Measurements from ENCODE around the gene SETD1B. TPM values are rescaled to one million over a fixed set of nuclear protein-coding genes. Genes with fewer than 3 reads are reported as not detected.

Gene SETD1B
- total and polyA plus RNA-seq, 2 experiments from 2014 or later: 2.5 to 3.8 TPM

- Histone ChIP-seq H3K9me3 (ENCODE audit: low read depth) (no peaks in the 10 kb centered on the region), H2AFZ (no peak overlapping the region), H4K20me1 (ENCODE audit: insufficient read depth, poor library complexity, severe bottlenecking) (no peaks in the 10 kb centered on the region), H3K79me2 (no peaks in the 10 kb centered on the region), H3K4me2 (no peak overlapping the region), H3K36me3 (replicated peaks; ENCODE audit: insufficient read depth, low read depth) (no peaks in the 10 kb centered on the region), H3K4me1 (ENCODE audit: insufficient read depth) (no peaks in the 10 kb centered on the region), H3K27ac (no peak overlapping the region), H3K9me2 (replicated peaks; ENCODE audit: insufficient read depth) (no peaks in the 10 kb centered on the region), H3K27me3 (no peaks in the 10 kb centered on the region), H3K4me3 (no peak overlapping the region)
- TF ChIP-seq CTCF (IDR thresholded peaks at IDR 0.05; ENCODE audit: poor library complexity) (no peak), EZH2 (IDR thresholded peaks at IDR 0.05; ENCODE audit: borderline replicate concordance) (no peak), EZH2phosphoT487 (IDR thresholded peaks at IDR 0.05; ENCODE audit: low read depth, severe bottlenecking, unreplicated experiment) (no peak)
- no peak for DNase-seq (ENCODE audit: low spot score)
- 97% methylated on average over 8 of the region's 8 CpGs for WGBS (ENCODE audit: low lambda C conversion rate, missing lambda C conversion rate)
Measured at GRCh38 chr12:121828306-121828705, 24.5 kb downstream of the SETD1B start.

- Histone ChIP-seq H3K9me3 (ENCODE audit: low read depth) (no peaks in the 10 kb centered on the region), H3K27ac (no peak overlapping the region), H3K4me3 (no peak overlapping the region), H3K9me2 (replicated peaks; ENCODE audit: insufficient read depth) (no peaks in the 10 kb centered on the region), H3K4me1 (ENCODE audit: insufficient read depth) (no peaks in the 10 kb centered on the region), H3K36me3 (replicated peaks; ENCODE audit: insufficient read depth, low read depth) (no peaks in the 10 kb centered on the region), H2AFZ (no peak overlapping the region), H3K4me2 (no peak overlapping the region), H4K20me1 (ENCODE audit: insufficient read depth, poor library complexity, severe bottlenecking) (no peaks in the 10 kb centered on the region), H3K27me3 (no peaks in the 10 kb centered on the region), H3K79me2 (no peaks in the 10 kb centered on the region)
- DNase-seq (ENCODE audit: low spot score): no peak
- WGBS (ENCODE audit: low lambda C conversion rate, missing lambda C conversion rate): 97% methylated on average over 9 of the region's 9 CpGs
- no peak for TF ChIP-seq EZH2phosphoT487 (IDR thresholded peaks at IDR 0.05; ENCODE audit: low read depth, severe bottlenecking, unreplicated experiment)
- no peak for TF ChIP-seq EZH2 (IDR thresholded peaks at IDR 0.05; ENCODE audit: borderline replicate concordance)
- TF ChIP-seq CTCF (IDR thresholded peaks at IDR 0.05; ENCODE audit: poor library complexity): no peak
Measured at GRCh38 chr12:121828826-121829225, 25.0 kb downstream of the SETD1B start.

- Histone ChIP-seq H3K4me1 (ENCODE audit: insufficient read depth) (no peaks in the 10 kb centered on the region), H3K36me3 (replicated peaks; ENCODE audit: insufficient read depth, low read depth) (no peaks in the 10 kb centered on the region), H3K4me3 (no peak overlapping the region), H3K9me3 (ENCODE audit: low read depth) (no peaks in the 10 kb centered on the region), H3K27ac (no peak overlapping the region), H3K9me2 (replicated peaks; ENCODE audit: insufficient read depth) (no peaks in the 10 kb centered on the region), H3K79me2 (no peaks in the 10 kb centered on the region), H2AFZ (no peak overlapping the region), H3K4me2 (no peak overlapping the region), H3K27me3 (no peaks in the 10 kb centered on the region), H4K20me1 (ENCODE audit: insufficient read depth, poor library complexity, severe bottlenecking) (no peaks in the 10 kb centered on the region)
- WGBS (ENCODE audit: low lambda C conversion rate, missing lambda C conversion rate): 98% methylated on average over 7 of the region's 7 CpGs
- TF ChIP-seq EZH2phosphoT487 (IDR thresholded peaks at IDR 0.05; ENCODE audit: low read depth, severe bottlenecking, unreplicated experiment) (no peak), EZH2 (IDR thresholded peaks at IDR 0.05; ENCODE audit: borderline replicate concordance) (no peak), CTCF (IDR thresholded peaks at IDR 0.05; ENCODE audit: poor library complexity) (no peak)
- DNase-seq (ENCODE audit: low spot score): no peak
Measured at GRCh38 chr12:121829250-121829918, 25.6 kb downstream of the SETD1B start.
